Stimulated activated naive CD4-positive, alpha-beta T cell (primary cell): ENCODE data around the gene PDGFC.

ENCODE experiments used
- DNase-seq, 6 experiments: peaks; one replicate each; lab custom pipeline; 2025; lab: John Stamatoyannopoulos, UW

Gene PDGFC

GRCh38 chr4:156782491-156782890, 189.1 kb downstream of the PDGFC start:
- no peak for DNase-seq

GRCh38 chr4:156781852-156782251, 189.7 kb downstream of the PDGFC start:
- DNase-seq, result no peak

GRCh38 chr4:156779774-156780173, 191.8 kb downstream of the PDGFC start:
- no peak for DNase-seq

- DNase-seq, result no peak
Observed at GRCh38 chr4:156779042-156779441, 192.6 kb downstream of the PDGFC start.

- no peak for DNase-seq
Observed at GRCh38 chr4:156778606-156779005, 193.0 kb downstream of the PDGFC start.

GRCh38 chr4:156778093-156778492, 193.5 kb downstream of the PDGFC start:
- DNase-seq, result no peak

GRCh38 chr4:156775813-156776212, 195.8 kb downstream of the PDGFC start:
- no peak for DNase-seq

- DNase-seq, result no peak
Observed at GRCh38 chr4:156774422-156774821, 197.2 kb downstream of the PDGFC start.

- no peak for DNase-seq
Observed at GRCh38 chr4:156773648-156774357, 197.8 kb downstream of the PDGFC start.

GRCh38 chr4:156771171-156771837, 200.3 kb downstream of the PDGFC start:
- no peak for DNase-seq

GRCh38 chr4:156770140-156770539, 201.5 kb downstream of the PDGFC start:
- no peak for DNase-seq

GRCh38 chr4:156767911-156768415, 203.6 kb downstream of the PDGFC start:
- no peak for DNase-seq

GRCh38 chr4:156766846-156767245, 204.8 kb downstream of the PDGFC start:
- DNase-seq, result no peak

- DNase-seq, result no peak
Observed at GRCh38 chr4:156765277-156765676, 206.3 kb downstream of the PDGFC start.

GRCh38 chr4:156764846-156765245, 206.8 kb downstream of the PDGFC start:
- no peak for DNase-seq

- DNase-seq, result no peak
Observed at GRCh38 chr4:156764145-156764544, 207.5 kb downstream of the PDGFC start.

- DNase-seq, result no peak
Observed at GRCh38 chr4:156763511-156763910, 208.1 kb downstream of the PDGFC start.

- no peak for DNase-seq
Observed at GRCh38 chr4:156762851-156763250, 208.7 kb downstream of the PDGFC start.

GRCh38 chr4:156756118-156756517, 215.5 kb downstream of the PDGFC start:
- DNase-seq, result no peak

GRCh38 chr4:156754832-156755570, 216.6 kb downstream of the PDGFC start:
- no peak for DNase-seq

- DNase-seq, result no peak
Observed at GRCh38 chr4:156751486-156751885, 220.1 kb downstream of the PDGFC start.

GRCh38 chr4:156749426-156750403, 221.9 kb downstream of the PDGFC start:
- DNase-seq, result no peak
